ENCODE results near the gene PPFIA2. TPM values are rescaled to one million over a fixed set of nuclear protein-coding genes. Genes with fewer than 3 reads are reported as not detected.

PPFIA2 gene
- total RNA-seq, 1 experiment from 2014 or later = 1.1 TPM

- H3K27ac Mint-ChIP-seq = no peak overlapping the region
- H3K4me1 Mint-ChIP-seq = no peaks in the 10 kb centered on the region
- no peaks in the 10 kb centered on the region for H3K9me3 Mint-ChIP-seq
- ChIA-PET CTCF (no interaction called here), POLR2A (no interaction called here)
- H3K36me3 Mint-ChIP-seq = no peaks in the 10 kb centered on the region
- H3K27me3 Mint-ChIP-seq (ENCODE audit: low read depth) = no peaks in the 10 kb centered on the region
- ATAC-seq (no peak), DNase-seq (ENCODE audit: low spot score) (no peak)
- no peak for TF ChIP-seq ZNF423 (CRISPR knock-in tag; IDR thresholded peaks at IDR 0.05)
- no peak for TF ChIP-seq GABPB1 (CRISPR knock-in tag; IDR thresholded peaks at IDR 0.05)
- TF ChIP-seq FOXJ3 (CRISPR knock-in tag; IDR thresholded peaks at IDR 0.05; ENCODE audit: borderline replicate concordance) = no peak
- no peak for TF ChIP-seq SP1 (CRISPR knock-in tag; conservative IDR thresholded peaks at IDR 0.05)
- TF ChIP-seq CBFB (CRISPR knock-in tag; IDR thresholded peaks at IDR 0.05; ENCODE audit: low read depth) = no peak
- TF ChIP-seq NR3C1 (CRISPR knock-in tag; conservative IDR thresholded peaks at IDR 0.05; ENCODE audit: low read depth) = no peak
- no peak for TF ChIP-seq CREB1 (CRISPR knock-in tag; IDR thresholded peaks at IDR 0.05)
- no peak for TF ChIP-seq ZNF512 (CRISPR knock-in tag; IDR thresholded peaks at IDR 0.05; ENCODE audit: borderline replicate concordance)
- no peak for TF ChIP-seq ESRRA (CRISPR knock-in tag; IDR thresholded peaks at IDR 0.05; ENCODE audit: borderline replicate concordance)
- TF ChIP-seq ATF3 (CRISPR knock-in tag; conservative IDR thresholded peaks at IDR 0.05) = no peak
- TF ChIP-seq EMX1 (CRISPR knock-in tag; IDR thresholded peaks at IDR 0.05) = no peak
- no peak overlapping the region for H3K4me3 Mint-ChIP-seq
Measured at GRCh38 chr12:81683881-81684280, 75.3 kb downstream of the PPFIA2 start.

GRCh38 chr12:81679614-81680013 lies 79.5 kb downstream of the PPFIA2 start:
- no peaks in the 10 kb centered on the region for H3K4me1 Mint-ChIP-seq
- no peak overlapping the region for H3K4me3 Mint-ChIP-seq
- no peaks in the 10 kb centered on the region for H3K27me3 Mint-ChIP-seq (ENCODE audit: low read depth)
- ATAC-seq (no peak), DNase-seq (ENCODE audit: low spot score) (no peak)
- no peak overlapping the region for H3K27ac Mint-ChIP-seq
- TF ChIP-seq ZNF317 (CRISPR knock-in tag; IDR thresholded peaks at IDR 0.05; ENCODE audit: borderline replicate concordance, low read depth) (no peak), PRRX2 (CRISPR knock-in tag; IDR thresholded peaks at IDR 0.05) (no peak), NR1H2 (CRISPR knock-in tag; IDR thresholded peaks at IDR 0.05) (no peak), USF2 (CRISPR knock-in tag; IDR thresholded peaks at IDR 0.05) (no peak), ESRRA (CRISPR knock-in tag; IDR thresholded peaks at IDR 0.05; ENCODE audit: borderline replicate concordance) (no peak), JAZF1 (CRISPR knock-in tag; IDR thresholded peaks at IDR 0.05) (no peak), ZNF138 (CRISPR knock-in tag; conservative IDR thresholded peaks at IDR 0.05) (no peak), NFATC4 (CRISPR knock-in tag; IDR thresholded peaks at IDR 0.05) (no peak), RORB (CRISPR knock-in tag; IDR thresholded peaks at IDR 0.05) (no peak), ZNF396 (CRISPR knock-in tag; IDR thresholded peaks at IDR 0.05; ENCODE audit: borderline replicate concordance) (no peak)
- no peaks in the 10 kb centered on the region for H3K36me3 Mint-ChIP-seq
- ChIA-PET POLR2A (no interaction called here), CTCF (no interaction called here)
- H3K9me3 Mint-ChIP-seq = no peaks in the 10 kb centered on the region

- ATAC-seq (no peak), DNase-seq (ENCODE audit: low spot score) (no peak)
- Mint-ChIP-seq H3K36me3 (no peaks in the 10 kb centered on the region), H3K4me1 (peaks cover 3% of the 10 kb centered on the region), H3K9me3 (no peaks in the 10 kb centered on the region), H3K27me3 (ENCODE audit: low read depth) (no peaks in the 10 kb centered on the region), H3K4me3 (no peak overlapping the region), H3K27ac (no peak overlapping the region)
- ChIA-PET POLR2A (no interaction called here), CTCF (no interaction called here)
- no peak for TF ChIP-seq FOXK1 (CRISPR knock-in tag; IDR thresholded peaks at IDR 0.05)
- TF ChIP-seq ZNF532 (CRISPR knock-in tag; IDR thresholded peaks at IDR 0.05; ENCODE audit: borderline replicate concordance) = no peak
- TF ChIP-seq ZNF512 (CRISPR knock-in tag; IDR thresholded peaks at IDR 0.05; ENCODE audit: borderline replicate concordance) = no peak
- TF ChIP-seq KAT7 (CRISPR knock-in tag; IDR thresholded peaks at IDR 0.05; ENCODE audit: borderline replicate concordance) = no peak
- TF ChIP-seq HMGXB4 (CRISPR knock-in tag; IDR thresholded peaks at IDR 0.05) = no peak
Measured at GRCh38 chr12:81670759-81671158, 88.4 kb downstream of the PPFIA2 start.

Measured in WTC11 (cell line).